DOHH2 (cell line): Measurements from ENCODE around the gene REPIN1.

ENCODE experiments used
- CTCF ChIP-seq: fragments of 200-600 bp; sonication (generic); IDR thresholded peaks from one replicate; pipeline ENCODE4 v1.5.1; 2014; ENCODE audit warnings: antibody characterized with exemption, mild to moderate bottlenecking, low read depth, low read length; ENCODE audit not compliant: poor library complexity, severe bottlenecking
- EZH2phosphoT487 ChIP-seq: fragments of 200-600 bp; sonication (generic); IDR thresholded peaks from 2 replicates; pipeline ENCODE4 v1.6.1; 2017; ENCODE audit warnings: borderline replicate concordance, mild to moderate bottlenecking, antibody characterized with exemption, low read length, moderate library complexity, mixed read lengths

GRCh38 chr7:150398965-150399320 lies 30.3 kb downstream of the REPIN1 start:
- TF ChIP-seq CTCF (no peak), EZH2phosphoT487 (no peak)
